Measurements from ENCODE around the gene TIRAP.

The TIRAP gene

GRCh38 chr11:126277322-126277721 lies 5.6 kb upstream of the TIRAP start:
- peaks cover 18% of the 10 kb centered on the region for H3K4me1 Mint-ChIP-seq (ENCODE audit: low read depth)
- H3K36me3 Mint-ChIP-seq (ENCODE audit: low read depth): peaks cover 29% of the 10 kb centered on the region
- no peaks in the 10 kb centered on the region for H3K27me3 Mint-ChIP-seq (ENCODE audit: low read depth)
- no peak overlapping the region for H3K4me3 Mint-ChIP-seq
- no peak overlapping the region for H3K27ac Mint-ChIP-seq
- no peaks in the 10 kb centered on the region for H3K9me3 Mint-ChIP-seq

- Mint-ChIP-seq H3K4me1 (ENCODE audit: low read depth) (peaks cover 21% of the 10 kb centered on the region), H3K36me3 (ENCODE audit: low read depth) (peaks cover 27% of the 10 kb centered on the region), H3K27ac (peak overlapping the region; percentile 41), H3K9me3 (no peaks in the 10 kb centered on the region), H3K4me3 (no peak overlapping the region), H3K27me3 (ENCODE audit: low read depth) (no peaks in the 10 kb centered on the region)
Observed at GRCh38 chr11:126277780-126278179, 5.1 kb upstream of the TIRAP start.

- peaks cover 27% of the 10 kb centered on the region for H3K4me1 Mint-ChIP-seq (ENCODE audit: low read depth)
- H3K9me3 Mint-ChIP-seq: no peaks in the 10 kb centered on the region
- peak overlapping the region; percentile 26 for H3K4me3 Mint-ChIP-seq
- H3K27ac Mint-ChIP-seq: no peak overlapping the region
- peaks cover 26% of the 10 kb centered on the region for H3K36me3 Mint-ChIP-seq (ENCODE audit: low read depth)
- H3K27me3 Mint-ChIP-seq (ENCODE audit: low read depth): no peaks in the 10 kb centered on the region
Observed at GRCh38 chr11:126279191-126279590, 3.7 kb upstream of the TIRAP start.

GRCh38 chr11:126280595-126280994 lies 2.3 kb upstream of the TIRAP start:
- H3K9me3 Mint-ChIP-seq: no peaks in the 10 kb centered on the region
- H3K4me1 Mint-ChIP-seq (ENCODE audit: low read depth): peaks cover 34% of the 10 kb centered on the region
- peak overlapping the region; percentile 49 for H3K27ac Mint-ChIP-seq
- H3K27me3 Mint-ChIP-seq (ENCODE audit: low read depth): no peaks in the 10 kb centered on the region
- H3K36me3 Mint-ChIP-seq (ENCODE audit: low read depth): peaks cover 22% of the 10 kb centered on the region
- no peak overlapping the region for H3K4me3 Mint-ChIP-seq

GRCh38 chr11:126281245-126281644 lies 1.6 kb upstream of the TIRAP start:
- Mint-ChIP-seq H3K4me3 (peak overlapping the region; percentile 88), H3K36me3 (ENCODE audit: low read depth) (peaks cover 17% of the 10 kb centered on the region), H3K9me3 (no peaks in the 10 kb centered on the region), H3K27me3 (ENCODE audit: low read depth) (no peaks in the 10 kb centered on the region), H3K27ac (peak overlapping the region; percentile 78), H3K4me1 (ENCODE audit: low read depth) (peaks cover 32% of the 10 kb centered on the region)

- peaks cover 18% of the 10 kb centered on the region for H3K36me3 Mint-ChIP-seq (ENCODE audit: low read depth)
- peak overlapping the region; percentile 88 for H3K4me3 Mint-ChIP-seq
- H3K4me1 Mint-ChIP-seq (ENCODE audit: low read depth): peaks cover 32% of the 10 kb centered on the region
- H3K27me3 Mint-ChIP-seq (ENCODE audit: low read depth): no peaks in the 10 kb centered on the region
- peak overlapping the region; percentile 78 for H3K27ac Mint-ChIP-seq
- H3K9me3 Mint-ChIP-seq: no peaks in the 10 kb centered on the region
Observed at GRCh38 chr11:126281666-126282175, 1.2 kb upstream of the TIRAP start.

GRCh38 chr11:126282361-126282735 lies 545 bp upstream of the TIRAP start:
- peaks cover 21% of the 10 kb centered on the region for H3K36me3 Mint-ChIP-seq (ENCODE audit: low read depth)
- peaks cover 32% of the 10 kb centered on the region for H3K4me1 Mint-ChIP-seq (ENCODE audit: low read depth)
- H3K27me3 Mint-ChIP-seq (ENCODE audit: low read depth): no peaks in the 10 kb centered on the region
- no peaks in the 10 kb centered on the region for H3K9me3 Mint-ChIP-seq
- peak overlapping the region; percentile 88 for H3K4me3 Mint-ChIP-seq
- peak overlapping the region; percentile 88 for H3K27ac Mint-ChIP-seq

GRCh38 chr11:126284829-126285228 lies 1.9 kb downstream of the TIRAP start:
- H3K4me1 Mint-ChIP-seq (ENCODE audit: low read depth): peaks cover 33% of the 10 kb centered on the region
- no peaks in the 10 kb centered on the region for H3K9me3 Mint-ChIP-seq
- H3K4me3 Mint-ChIP-seq: peak overlapping the region; percentile 98
- H3K27ac Mint-ChIP-seq: peak overlapping the region; percentile 62
- H3K36me3 Mint-ChIP-seq (ENCODE audit: low read depth): peaks cover 16% of the 10 kb centered on the region
- H3K27me3 Mint-ChIP-seq (ENCODE audit: low read depth): no peaks in the 10 kb centered on the region

- peaks cover 25% of the 10 kb centered on the region for H3K36me3 Mint-ChIP-seq (ENCODE audit: low read depth)
- peaks cover 16% of the 10 kb centered on the region for H3K4me1 Mint-ChIP-seq (ENCODE audit: low read depth)
- no peak overlapping the region for H3K27ac Mint-ChIP-seq
- H3K27me3 Mint-ChIP-seq (ENCODE audit: low read depth): no peaks in the 10 kb centered on the region
- no peak overlapping the region for H3K4me3 Mint-ChIP-seq
- H3K9me3 Mint-ChIP-seq: no peaks in the 10 kb centered on the region
Observed at GRCh38 chr11:126288237-126288636, 5.3 kb downstream of the TIRAP start.

- Mint-ChIP-seq H3K4me1 (ENCODE audit: low read depth) (peaks cover 12% of the 10 kb centered on the region), H3K27me3 (ENCODE audit: low read depth) (no peaks in the 10 kb centered on the region), H3K9me3 (no peaks in the 10 kb centered on the region), H3K27ac (no peak overlapping the region), H3K4me3 (no peak overlapping the region), H3K36me3 (ENCODE audit: low read depth) (peaks cover 32% of the 10 kb centered on the region)
Observed at GRCh38 chr11:126290887-126291286, 8.0 kb downstream of the TIRAP start.

- Mint-ChIP-seq H3K4me1 (ENCODE audit: low read depth) (peaks cover 9% of the 10 kb centered on the region), H3K4me3 (no peak overlapping the region), H3K36me3 (ENCODE audit: low read depth) (peaks cover 37% of the 10 kb centered on the region), H3K27me3 (ENCODE audit: low read depth) (no peaks in the 10 kb centered on the region), H3K27ac (no peak overlapping the region), H3K9me3 (no peaks in the 10 kb centered on the region)
Observed at GRCh38 chr11:126293726-126294125, 10.8 kb downstream of the TIRAP start.

- Mint-ChIP-seq H3K27ac (no peak overlapping the region), H3K4me3 (no peak overlapping the region), H3K4me1 (ENCODE audit: low read depth) (peaks cover 9% of the 10 kb centered on the region), H3K36me3 (ENCODE audit: low read depth) (peaks cover 27% of the 10 kb centered on the region), H3K9me3 (no peaks in the 10 kb centered on the region), H3K27me3 (ENCODE audit: low read depth) (no peaks in the 10 kb centered on the region)
Observed at GRCh38 chr11:126297004-126297403, 14.1 kb downstream of the TIRAP start.

GRCh38 chr11:126303623-126304456 lies 20.9 kb downstream of the TIRAP start, which contains the start of gene DCPS:
Gene DCPS, plus strand, starts transcription at chr11:126304060. Its CDS starts 21 bp downstream, at chr11:126304081.
- no peaks in the 10 kb centered on the region for H3K9me3 Mint-ChIP-seq
- no peaks in the 10 kb centered on the region for H3K27me3 Mint-ChIP-seq (ENCODE audit: low read depth)
- peaks cover 31% of the 10 kb centered on the region for H3K4me1 Mint-ChIP-seq (ENCODE audit: low read depth)
- peak within 1 kb of the TSS; percentile 99 for H3K4me3 Mint-ChIP-seq
- peaks cover 18% of the 10 kb centered on the region for H3K36me3 Mint-ChIP-seq (ENCODE audit: low read depth)
- H3K27ac Mint-ChIP-seq: peak within 1 kb of the TSS; percentile 89

GRCh38 chr11:126304457-126305075 lies 21.7 kb downstream of the TIRAP start:
- H3K9me3 Mint-ChIP-seq: no peaks in the 10 kb centered on the region
- peaks cover 18% of the 10 kb centered on the region for H3K36me3 Mint-ChIP-seq (ENCODE audit: low read depth)
- no peaks in the 10 kb centered on the region for H3K27me3 Mint-ChIP-seq (ENCODE audit: low read depth)
- peak overlapping the region; percentile 99 for H3K4me3 Mint-ChIP-seq
- peak overlapping the region; percentile 89 for H3K27ac Mint-ChIP-seq
- peaks cover 31% of the 10 kb centered on the region for H3K4me1 Mint-ChIP-seq (ENCODE audit: low read depth)

GRCh38 chr11:126305699-126306098 lies 22.8 kb downstream of the TIRAP start:
- H3K27me3 Mint-ChIP-seq (ENCODE audit: low read depth): no peaks in the 10 kb centered on the region
- H3K4me3 Mint-ChIP-seq: peak overlapping the region; percentile 80
- peak overlapping the region; percentile 86 for H3K27ac Mint-ChIP-seq
- H3K36me3 Mint-ChIP-seq (ENCODE audit: low read depth): peaks cover 24% of the 10 kb centered on the region
- H3K9me3 Mint-ChIP-seq: no peaks in the 10 kb centered on the region
- peaks cover 36% of the 10 kb centered on the region for H3K4me1 Mint-ChIP-seq (ENCODE audit: low read depth)
